PFSK-1 (cell line): ENCODE measurements around the gene ANAPC1.

ENCODE experiments used
- FOXP2 ChIP-seq: optimal IDR thresholded peaks from 2 replicates; pipeline ENCODE3; 2011; ENCODE audit warnings: borderline replicate concordance, control low read depth, inconsistent platforms; ENCODE audit not compliant: insufficient read depth; ENCODE audit errors: extremely low read length, extremely low read depth
- POLR2AphosphoS5 ChIP-seq: IDR thresholded peaks from 2 replicates; pipeline ENCODE4 v1.6.1; 2012; ENCODE audit warnings: low read depth, mild to moderate bottlenecking, control low read depth, low read length, moderate library complexity
- SIN3A ChIP-seq: IDR thresholded peaks from 2 replicates; pipeline ENCODE4 v1.6.1; 2012; ENCODE audit warnings: mild to moderate bottlenecking, low read length, moderate library complexity, borderline replicate concordance; ENCODE audit not compliant: insufficient read depth
- TAF1 ChIP-seq: IDR thresholded peaks from 2 replicates; pipeline ENCODE4 v1.6.1; 2012; ENCODE audit warnings: low read length, control low read depth, borderline replicate concordance; ENCODE audit not compliant: insufficient read depth
- TF ChIP-seq, protein P1 (sequence below), 2 experiments: IDR thresholded peaks; 2 replicates each; pipeline versions ENCODE4 v1.6.1 to v1.8.0; 2011 to 2012; ENCODE audit warnings: low read depth in 2 of 2, low read length in 2 of 2, control low read depth in 1 of 2, inconsistent platforms in 1 of 2, mild to moderate bottlenecking in 1 of 2, moderate library complexity in 1 of 2; ENCODE audit not compliant: insufficient read depth in 1 of 2

DNA sequence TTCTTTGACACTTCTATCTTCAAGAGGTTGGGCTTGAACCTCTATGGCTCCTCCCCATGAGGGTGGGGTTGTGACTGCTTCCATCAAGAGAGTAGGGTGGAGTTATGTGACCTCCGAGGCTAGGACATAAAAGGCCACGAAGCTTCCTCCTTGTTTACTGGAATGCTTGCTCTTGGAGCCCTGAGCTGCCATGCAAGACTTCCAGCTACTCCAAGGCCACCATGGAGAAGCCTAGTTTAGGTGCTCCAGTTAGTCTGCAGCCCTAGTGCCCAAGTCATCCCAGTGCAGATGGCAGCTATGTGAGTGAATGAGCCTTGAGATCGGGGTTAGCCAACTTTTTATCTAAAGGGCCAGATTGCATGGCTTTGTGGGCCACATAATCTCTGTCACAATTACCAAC, 12.0 kb upstream of the ANAPC1 start:
- TF ChIP-seq, protein P1, sequence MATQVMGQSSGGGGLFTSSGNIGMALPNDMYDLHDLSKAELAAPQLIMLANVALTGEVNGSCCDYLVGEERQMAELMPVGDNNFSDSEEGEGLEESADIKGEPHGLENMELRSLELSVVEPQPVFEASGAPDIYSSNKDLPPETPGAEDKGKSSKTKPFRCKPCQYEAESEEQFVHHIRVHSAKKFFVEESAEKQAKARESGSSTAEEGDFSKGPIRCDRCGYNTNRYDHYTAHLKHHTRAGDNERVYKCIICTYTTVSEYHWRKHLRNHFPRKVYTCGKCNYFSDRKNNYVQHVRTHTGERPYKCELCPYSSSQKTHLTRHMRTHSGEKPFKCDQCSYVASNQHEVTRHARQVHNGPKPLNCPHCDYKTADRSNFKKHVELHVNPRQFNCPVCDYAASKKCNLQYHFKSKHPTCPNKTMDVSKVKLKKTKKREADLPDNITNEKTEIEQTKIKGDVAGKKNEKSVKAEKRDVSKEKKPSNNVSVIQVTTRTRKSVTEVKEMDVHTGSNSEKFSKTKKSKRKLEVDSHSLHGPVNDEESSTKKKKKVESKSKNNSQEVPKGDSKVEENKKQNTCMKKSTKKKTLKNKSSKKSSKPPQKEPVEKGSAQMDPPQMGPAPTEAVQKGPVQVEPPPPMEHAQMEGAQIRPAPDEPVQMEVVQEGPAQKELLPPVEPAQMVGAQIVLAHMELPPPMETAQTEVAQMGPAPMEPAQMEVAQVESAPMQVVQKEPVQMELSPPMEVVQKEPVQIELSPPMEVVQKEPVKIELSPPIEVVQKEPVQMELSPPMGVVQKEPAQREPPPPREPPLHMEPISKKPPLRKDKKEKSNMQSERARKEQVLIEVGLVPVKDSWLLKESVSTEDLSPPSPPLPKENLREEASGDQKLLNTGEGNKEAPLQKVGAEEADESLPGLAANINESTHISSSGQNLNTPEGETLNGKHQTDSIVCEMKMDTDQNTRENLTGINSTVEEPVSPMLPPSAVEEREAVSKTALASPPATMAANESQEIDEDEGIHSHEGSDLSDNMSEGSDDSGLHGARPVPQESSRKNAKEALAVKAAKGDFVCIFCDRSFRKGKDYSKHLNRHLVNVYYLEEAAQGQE (IDR thresholded peaks at IDR 0.05; ENCODE audit: insufficient read depth in 1 of 2, low read depth in 2 of 2, low read length in 2 of 2), result no peak
- TF ChIP-seq FOXP2, result no peak
- TF ChIP-seq SIN3A, result no peak
- no peak for TF ChIP-seq POLR2AphosphoS5
- TF ChIP-seq TAF1, result no peak
